Activated T-cell treated with anti-CD3 and anti-CD28 coated beads for 1 hour (primary cell): Measurements from ENCODE around the gene RHOD.

Experiments
- DNase-seq: peaks from one replicate; pipeline ENCODE4 v3.0.0-alpha.2; 2020; ENCODE audit warnings: low read depth

The RHOD gene

GRCh38 chr11:67032830-67033551 lies 23.7 kb upstream of the RHOD start:
- DNase-seq, result no peak

- DNase-seq, result no peak
Observed at GRCh38 chr11:67033661-67034166, 22.9 kb upstream of the RHOD start.

- no peak for DNase-seq
Observed at GRCh38 chr11:67034350-67034749, 22.3 kb upstream of the RHOD start.

- no peak for DNase-seq
Observed at GRCh38 chr11:67040147-67040546, 16.5 kb upstream of the RHOD start.

GRCh38 chr11:67041602-67042001 lies 15.0 kb upstream of the RHOD start:
- no peak for DNase-seq

GRCh38 chr11:67043572-67044349 lies 12.9 kb upstream of the RHOD start:
- no peak for DNase-seq

- no peak for DNase-seq
Observed at GRCh38 chr11:67044496-67044895, 12.2 kb upstream of the RHOD start.

GRCh38 chr11:67045314-67045713 lies 11.3 kb upstream of the RHOD start:
- DNase-seq, result no peak

GRCh38 chr11:67048515-67049130 lies 8.0 kb upstream of the RHOD start:
- DNase-seq, result no peak

- DNase-seq, result no peak
Observed at GRCh38 chr11:67050139-67050538, 6.5 kb upstream of the RHOD start.

- DNase-seq, result no peak
Observed at GRCh38 chr11:67051180-67051893, 5.3 kb upstream of the RHOD start.

GRCh38 chr11:67051945-67052488 lies 4.6 kb upstream of the RHOD start:
- no peak for DNase-seq

GRCh38 chr11:67052891-67053290 lies 3.8 kb upstream of the RHOD start:
- DNase-seq, result no peak

- DNase-seq, result no peak
Observed at GRCh38 chr11:67053896-67054329, 2.7 kb upstream of the RHOD start.

- DNase-seq, result no peak
Observed at GRCh38 chr11:67054346-67054835, 2.3 kb upstream of the RHOD start.

GRCh38 chr11:67054836-67055523 lies 1.7 kb upstream of the RHOD start:
- no peak for DNase-seq

GRCh38 chr11:67055812-67056211 lies 835 bp upstream of the RHOD start:
- no peak for DNase-seq

GRCh38 chr11:67057205-67057672 lies 592 bp downstream of the RHOD start:
- DNase-seq, result no peak

- no peak for DNase-seq
Observed at GRCh38 chr11:67058506-67058905, 1.9 kb downstream of the RHOD start.

GRCh38 chr11:67059671-67060070 lies 3.0 kb downstream of the RHOD start:
- no peak for DNase-seq

- DNase-seq, result no peak
Observed at GRCh38 chr11:67060111-67060522, 3.5 kb downstream of the RHOD start.
